PC-9 (cell line): Measurements from ENCODE around the gene PRR15L. TPM values are rescaled to one million over a fixed set of nuclear protein-coding genes. Genes with fewer than 3 reads are reported as not detected.
"Not testable (repeated sequence)": the region's sequence is repeated elsewhere in the genome, so short reads cannot be mapped to it uniquely, and the experiment has no call there.

Source experiments
- BruUV-seq: library from RNA; stranded (reverse); fragments of 400-500 nt; replicated peaks from 2 replicates; lab custom pipeline; 2021; lab: Mats Ljungman, UMichigan
- CTCF ChIA-PET: fragments of 300-600 bp; sonication (Branson Sonifier 250); formaldehyde crosslinking; loops from one replicate; lab custom pipeline; 2022; ENCODE audit warnings: antibody characterized with exemption; lab: Charles Lee
- POLR2A ChIA-PET: fragments of 300-600 bp; sonication (Branson Sonifier 250); formaldehyde crosslinking; loops from one replicate; lab custom pipeline; 2022; ENCODE audit warnings: antibody characterized with exemption; ENCODE audit not compliant: unreplicated experiment; lab: Charles Lee
- DNase-seq, 2 experiments: peaks; one replicate each; pipeline versions ENCODE4 v3.0.0 to v3.0.0-alpha.2; 2015 to 2022; ENCODE audit warnings: mixed read lengths in 1 of 2
- H2AFZ ChIP-seq: fragments of 200-600 bp; sonication (generic); 2 replicates; pipeline ENCODE4 v1.8.1; 2017; ENCODE audit warnings: antibody characterized with exemption
- H3F3A ChIP-seq: fragments of 200-600 bp; sonication (generic); 2 replicates; pipeline ENCODE4 v1.8.1; 2017; ENCODE audit warnings: antibody characterized with exemption, mild to moderate bottlenecking, low read depth; ENCODE audit not compliant: insufficient read depth
- H3K27ac ChIP-seq: fragments of 200-600 bp; sonication (generic); 2 replicates; pipeline ENCODE4 v1.6.1; 2016; ENCODE audit warnings: mixed run types
- H3K27me3 ChIP-seq: fragments of 200-600 bp; sonication (generic); 2 replicates; pipeline ENCODE4 v1.6.1; 2016; ENCODE audit warnings: low read depth, mixed run types; ENCODE audit not compliant: insufficient read depth
- H3K36me3 ChIP-seq: fragments of 200-600 bp; sonication (generic); 2 replicates; pipeline ENCODE4 v1.6.1; 2016; ENCODE audit warnings: low read depth, mixed run types
- H3K4me1 ChIP-seq: fragments of 200-600 bp; sonication (generic); replicated peaks from 2 replicates; pipeline ENCODE4 v1.6.1; 2016; ENCODE audit warnings: mixed run types; ENCODE audit not compliant: insufficient read depth
- H3K4me2 ChIP-seq: fragments of 200-600 bp; sonication (generic); 2 replicates; pipeline ENCODE4 v1.6.1; 2017; ENCODE audit warnings: mixed run types
- H3K4me3 ChIP-seq: fragments of 200-600 bp; sonication (generic); 2 replicates; pipeline ENCODE4 v1.6.1; 2016; ENCODE audit warnings: mixed run types
- H3K79me2 ChIP-seq: fragments of 200-600 bp; sonication (generic); 2 replicates; pipeline ENCODE4 v1.6.1; 2017; ENCODE audit warnings: low read depth, mixed run types
- H3K9me2 ChIP-seq: fragments of 200-600 bp; sonication (generic); 2 replicates; pipeline ENCODE4 v1.8.1; 2017; ENCODE audit warnings: mild to moderate bottlenecking; ENCODE audit not compliant: insufficient read depth
- H3K9me3 ChIP-seq: fragments of 200-600 bp; sonication (generic); 2 replicates; pipeline ENCODE4 v1.8.1; 2016; ENCODE audit warnings: low read depth; ENCODE audit not compliant: insufficient read depth
- H4K20me1 ChIP-seq: fragments of 200-600 bp; sonication (generic); 2 replicates; pipeline ENCODE4 v1.8.1; 2017; ENCODE audit not compliant: insufficient read depth
- CTCF ChIP-seq: fragments of 200-600 bp; sonication (generic); conservative IDR thresholded peaks from 2 replicates; pipeline ENCODE4 v1.6.1; 2017; ENCODE audit warnings: mixed run types, antibody characterized with exemption, mild to moderate bottlenecking, moderate library complexity
- EZH2 ChIP-seq: fragments of 200-600 bp; sonication (generic); IDR thresholded peaks from 2 replicates; pipeline ENCODE4 v1.8.0; 2017; ENCODE audit warnings: antibody characterized with exemption, low read depth
- intact Hi-C: fragments of 100-400 bp; cut with micrococcal nuclease; formaldehyde crosslinking; loops from one replicate; pipeline ENCODE4 v1.10.0; 2022; ENCODE audit not compliant: unreplicated experiment
- total RNA-seq: library from RNA; stranded (reverse); gene quantifications from 2 replicates; pipeline ENCODE4 v1.2.3, GENCODE V29; 2021

Gene PRR15L
- total RNA-seq, 1 experiment from 2014 or later: 5.3 TPM

GRCh38 chr17:47924785-47925677, 32.7 kb downstream of the PRR15L start:
- no peak overlapping the region for H3K4me3 ChIP-seq
- no TSS peak for BruUV-seq
- H3K9me3 ChIP-seq: no peaks in the 10 kb centered on the region
- no peak for DNase-seq
- H4K20me1 ChIP-seq: no peaks in the 10 kb centered on the region; the same call in 1 of the 2 replicates
- H3K9me2 ChIP-seq: no peaks in the 10 kb centered on the region
- no peaks in the 10 kb centered on the region for H3K27me3 ChIP-seq
- ChIA-PET POLR2A (no interaction called here), CTCF (interaction anchor here (0.6 kb wide), 1 partner anchor 14 kb away, joined by 3 read pairs; no protein-coding TSS in a partner anchor)
- peaks cover under 1% of the 10 kb centered on the region for H3F3A ChIP-seq
- no peaks in the 10 kb centered on the region for H3K36me3 ChIP-seq
- H3K27ac ChIP-seq: no peak overlapping the region
- H3K4me1 ChIP-seq: no peaks in the 10 kb centered on the region
- no peaks in the 10 kb centered on the region for H3K79me2 ChIP-seq
- TF ChIP-seq EZH2 (no peak), CTCF (no peak)
- intact Hi-C loops: no loop called here
- no peak overlapping the region for H2AFZ ChIP-seq
- H3K4me2 ChIP-seq: no peak overlapping the region

- H3K4me2 ChIP-seq, H3K27me3 ChIP-seq, DNase-seq, H2AFZ ChIP-seq, intact Hi-C loops, BruUV-seq, H3K4me3 ChIP-seq, H3K36me3 ChIP-seq, H3F3A ChIP-seq, H4K20me1 ChIP-seq, H3K4me1 ChIP-seq, H3K9me2 ChIP-seq, H3K27ac ChIP-seq, H3K79me2 ChIP-seq, H3K9me3 ChIP-seq: not testable (repeated sequence)
- CTCF ChIA-PET: interaction anchor here (0.5 to 0.6 kb wide), 2 partner anchors 21 to 86 kb away, joined by 3 to 4 read pairs; no protein-coding TSS in a partner anchor
- POLR2A ChIA-PET: interaction anchor here (0.7 kb wide), 1 partner anchor 75 kb away, joined by 11 read pairs; no protein-coding TSS in a partner anchor
Measured at GRCh38 chr17:47919889-47920288, 37.8 kb downstream of the PRR15L start.

- H3K9me3 ChIP-seq: no peaks in the 10 kb centered on the region
- no peak for TF ChIP-seq EZH2
- no peak for TF ChIP-seq CTCF
- no peaks in the 10 kb centered on the region for H3K4me1 ChIP-seq
- ChIA-PET POLR2A (no interaction called here), CTCF (no interaction called here)
- no peaks in the 10 kb centered on the region for H3K9me2 ChIP-seq
- intact Hi-C loops: no loop called here
- no peak for DNase-seq
- no peaks in the 10 kb centered on the region for H3K27me3 ChIP-seq
- H3K4me3 ChIP-seq: no peak overlapping the region
- no TSS peak for BruUV-seq
- H3K36me3 ChIP-seq: no peaks in the 10 kb centered on the region
- H3K4me2 ChIP-seq: no peak overlapping the region
- H3K79me2 ChIP-seq: no peaks in the 10 kb centered on the region
- H4K20me1 ChIP-seq: no peaks in the 10 kb centered on the region; the same call in 1 of the 2 replicates
- H2AFZ ChIP-seq: no peak overlapping the region
- no peak overlapping the region for H3K27ac ChIP-seq
- 0 out of 2 replicates have a peak, but pooled peaks cover 8% of the 10 kb centered on the region for H3F3A ChIP-seq
Measured at GRCh38 chr17:47918991-47919390, 38.7 kb downstream of the PRR15L start.
